ENCODE data around the gene CACNA2D1. TPM values are rescaled to one million over a fixed set of nuclear protein-coding genes. Genes with fewer than 3 reads are reported as not detected.

Gene CACNA2D1
- total RNA-seq, 2 donors from 2014 or later = 0.46 TPM; not detected in 1

DNA sequence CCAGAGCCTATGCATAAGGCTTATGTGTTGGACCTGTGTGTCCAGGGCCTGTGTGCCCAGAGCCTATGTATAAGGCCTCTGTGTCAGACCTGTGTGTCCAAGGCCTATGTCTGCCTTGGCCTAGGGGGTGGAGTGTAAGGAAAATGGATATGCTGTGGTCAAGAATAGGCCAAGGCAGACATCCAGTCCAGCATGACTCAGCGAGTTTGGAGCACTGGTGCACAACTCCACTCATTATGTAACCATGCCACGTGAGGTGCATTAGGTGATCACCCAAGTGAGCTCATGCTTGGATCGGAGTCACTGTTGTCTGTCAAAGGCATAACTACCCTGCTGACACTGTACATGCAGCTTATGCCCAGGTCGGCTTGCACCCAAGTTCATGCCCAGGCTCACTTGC, 238.9 kb downstream of the CACNA2D1 start:
- ATAC-seq (replicated peaks in 1 of 2) (no peak), DNase-seq (no peak)
- Mint-ChIP-seq H3K4me1 (ENCODE audit: low read depth) (no peaks in the 10 kb centered on the region), H3K27ac (no peak overlapping the region), H3K27me3 (ENCODE audit: low read depth) (no peaks in the 10 kb centered on the region), H3K4me3 (no peak overlapping the region), H3K9me3 (peaks cover 0 to 4% of the 10 kb centered on the region in 2 donors), H3K36me3 (ENCODE audit: insufficient read depth in 2 of 2) (no peaks in the 10 kb centered on the region)

DNA sequence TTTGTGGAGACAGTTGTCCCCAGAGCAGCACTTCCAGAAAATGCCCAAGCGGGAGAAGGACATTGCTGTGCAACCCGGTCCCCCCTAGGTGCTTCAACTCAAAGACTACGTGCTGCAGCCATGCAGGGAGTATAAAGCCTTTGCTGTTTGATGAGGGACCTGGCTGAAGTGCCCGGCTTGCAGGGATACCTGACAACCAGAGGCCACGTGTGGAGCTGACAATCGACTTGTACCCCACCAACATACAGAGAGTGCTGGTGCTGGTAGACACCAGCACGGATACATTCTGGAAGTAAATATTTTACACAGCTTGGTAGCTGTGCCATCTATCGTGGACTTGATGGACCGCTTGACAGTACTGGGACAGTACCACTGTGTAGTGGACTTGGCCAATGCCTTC, 240.6 kb downstream of the CACNA2D1 start:
- Mint-ChIP-seq H3K9me3 (peaks cover 0 to 4% of the 10 kb centered on the region in 2 donors), H3K27me3 (ENCODE audit: low read depth) (no peaks in the 10 kb centered on the region), H3K27ac (no peak overlapping the region), H3K4me3 (no peak overlapping the region), H3K4me1 (ENCODE audit: low read depth) (no peaks in the 10 kb centered on the region), H3K36me3 (ENCODE audit: insufficient read depth in 2 of 2) (no peaks in the 10 kb centered on the region)
- no peak for ATAC-seq (replicated peaks in 1 of 2)
- no peak for DNase-seq

DNA sequence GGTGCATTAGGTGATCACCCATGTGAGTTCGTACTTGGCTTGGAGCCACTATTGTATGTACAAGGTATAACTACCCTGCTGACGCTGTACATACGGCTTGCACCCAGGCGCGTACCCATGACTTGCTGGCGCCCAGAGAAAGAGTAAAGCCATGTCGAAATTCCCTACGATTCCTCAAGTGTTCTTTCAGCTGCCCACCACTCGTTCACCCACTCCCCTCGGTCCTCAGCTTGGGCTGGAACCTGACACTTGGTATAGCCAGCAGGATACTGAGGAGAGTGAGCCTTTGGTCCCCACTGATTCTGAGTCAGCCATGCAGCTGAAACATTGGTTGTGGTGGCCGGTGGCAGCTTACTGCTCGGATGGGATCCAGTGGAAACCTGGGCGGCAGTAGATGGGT, 241.5 kb downstream of the CACNA2D1 start:
- no peaks in the 10 kb centered on the region for H3K27me3 Mint-ChIP-seq (ENCODE audit: low read depth)
- no peak for DNase-seq
- H3K9me3 Mint-ChIP-seq = peaks cover 0 to 4% of the 10 kb centered on the region in 2 donors
- H3K4me1 Mint-ChIP-seq (ENCODE audit: low read depth) = no peaks in the 10 kb centered on the region
- no peak overlapping the region for H3K27ac Mint-ChIP-seq
- H3K4me3 Mint-ChIP-seq = no peak overlapping the region
- no peaks in the 10 kb centered on the region for H3K36me3 Mint-ChIP-seq (ENCODE audit: insufficient read depth in 2 of 2)
- no peak for ATAC-seq (replicated peaks in 1 of 2)

DNA sequence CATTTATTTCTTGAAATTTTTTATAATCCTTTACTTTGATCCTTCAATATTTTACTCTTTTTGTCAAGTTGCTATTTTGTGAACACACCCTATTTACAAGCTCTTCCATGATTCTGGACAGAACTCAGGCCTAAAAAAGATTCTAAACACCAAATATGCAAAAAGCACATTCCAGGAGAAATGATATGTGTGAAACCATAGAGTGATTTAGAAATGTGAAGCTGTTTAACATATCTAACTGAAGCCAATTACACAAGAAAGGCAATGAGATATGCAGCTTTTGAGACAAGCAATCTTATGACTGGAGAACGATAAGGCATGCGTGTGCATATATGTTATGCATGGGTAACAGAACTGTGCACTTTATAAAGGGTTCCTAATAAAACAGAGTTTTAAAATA, 243.0 kb downstream of the CACNA2D1 start:
- H3K4me3 Mint-ChIP-seq = no peak overlapping the region
- H3K27ac Mint-ChIP-seq = no peak overlapping the region
- peaks cover 4 to 8% of the 10 kb centered on the region in 2 donors for H3K9me3 Mint-ChIP-seq
- no peaks in the 10 kb centered on the region for H3K36me3 Mint-ChIP-seq (ENCODE audit: insufficient read depth in 2 of 2)
- H3K27me3 Mint-ChIP-seq (ENCODE audit: low read depth) = no peaks in the 10 kb centered on the region
- ATAC-seq (replicated peaks in 1 of 2) (no peak), DNase-seq (no peak)
- H3K4me1 Mint-ChIP-seq (ENCODE audit: low read depth) = no peaks in the 10 kb centered on the region

- ATAC-seq (replicated peaks in 1 of 2) (no peak), DNase-seq (no peak)
- Mint-ChIP-seq H3K4me1 (ENCODE audit: low read depth) (no peaks in the 10 kb centered on the region), H3K27ac (no peak overlapping the region), H3K9me3 (peaks cover 4% of the 10 kb centered on the region in 2 donors), H3K4me3 (no peak overlapping the region), H3K27me3 (ENCODE audit: low read depth) (no peaks in the 10 kb centered on the region), H3K36me3 (ENCODE audit: insufficient read depth in 2 of 2) (no peaks in the 10 kb centered on the region)
These were observed 249.4 kb downstream of the CACNA2D1 start for GRCh38 chr7:82194016-82194643.

- no peaks in the 10 kb centered on the region for H3K27me3 Mint-ChIP-seq (ENCODE audit: low read depth)
- ATAC-seq (replicated peaks in 1 of 2) = no peak
- H3K36me3 Mint-ChIP-seq (ENCODE audit: insufficient read depth in 2 of 2) = no peaks in the 10 kb centered on the region
- no peak overlapping the region for H3K4me3 Mint-ChIP-seq
- H3K9me3 Mint-ChIP-seq = peaks cover 0 to 2% of the 10 kb centered on the region in 2 donors
- no peak for DNase-seq
- no peaks in the 10 kb centered on the region for H3K4me1 Mint-ChIP-seq (ENCODE audit: low read depth)
- H3K27ac Mint-ChIP-seq = no peak overlapping the region
These were observed 254.9 kb downstream of the CACNA2D1 start for GRCh38 chr7:82188636-82189035.

DNA sequence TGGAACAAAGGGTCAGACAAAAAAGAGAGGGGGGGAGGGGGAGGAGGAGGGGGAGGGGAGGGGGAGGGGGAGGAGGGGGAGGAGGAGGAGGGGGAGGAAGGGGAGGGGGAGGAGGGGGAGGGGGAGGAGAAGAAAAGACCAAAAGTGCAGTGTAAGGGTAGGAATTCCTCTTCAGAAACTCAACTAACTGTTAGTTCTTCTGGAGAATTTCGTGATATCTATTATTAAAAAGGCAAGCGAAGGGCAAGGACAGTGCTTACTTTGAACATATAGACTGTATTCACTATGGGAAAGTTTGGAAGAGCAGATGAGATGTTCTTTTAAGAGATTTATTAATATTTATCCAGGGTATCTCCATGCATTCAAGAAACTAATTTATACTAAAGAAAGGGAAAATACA, 258.1 kb downstream of the CACNA2D1 start:
- H3K4me3 Mint-ChIP-seq = no peak overlapping the region
- H3K36me3 Mint-ChIP-seq (ENCODE audit: insufficient read depth in 2 of 2) = no peaks in the 10 kb centered on the region
- peaks cover 0 to 2% of the 10 kb centered on the region in 2 donors for H3K9me3 Mint-ChIP-seq
- H3K27ac Mint-ChIP-seq = no peak overlapping the region
- H3K27me3 Mint-ChIP-seq (ENCODE audit: low read depth) = no peaks in the 10 kb centered on the region
- H3K4me1 Mint-ChIP-seq (ENCODE audit: low read depth) = no peaks in the 10 kb centered on the region
- ATAC-seq (replicated peaks in 1 of 2) = no peak
- no peak for DNase-seq

GRCh38 chr7:82183634-82184033, 259.9 kb downstream of the CACNA2D1 start:
- Mint-ChIP-seq H3K27me3 (ENCODE audit: low read depth) (no peaks in the 10 kb centered on the region), H3K4me1 (ENCODE audit: low read depth) (no peaks in the 10 kb centered on the region), H3K4me3 (no peak overlapping the region), H3K36me3 (ENCODE audit: insufficient read depth in 2 of 2) (no peaks in the 10 kb centered on the region), H3K9me3 (peaks cover 0 to 2% of the 10 kb centered on the region in 2 donors), H3K27ac (no peak overlapping the region)
- ATAC-seq (replicated peaks in 1 of 2) (no peak), DNase-seq (no peak)

GRCh38 chr7:82179311-82179710, 264.3 kb downstream of the CACNA2D1 start:
- no peaks in the 10 kb centered on the region for H3K9me3 Mint-ChIP-seq
- no peak overlapping the region for H3K4me3 Mint-ChIP-seq
- no peaks in the 10 kb centered on the region for H3K27me3 Mint-ChIP-seq (ENCODE audit: low read depth)

DNA sequence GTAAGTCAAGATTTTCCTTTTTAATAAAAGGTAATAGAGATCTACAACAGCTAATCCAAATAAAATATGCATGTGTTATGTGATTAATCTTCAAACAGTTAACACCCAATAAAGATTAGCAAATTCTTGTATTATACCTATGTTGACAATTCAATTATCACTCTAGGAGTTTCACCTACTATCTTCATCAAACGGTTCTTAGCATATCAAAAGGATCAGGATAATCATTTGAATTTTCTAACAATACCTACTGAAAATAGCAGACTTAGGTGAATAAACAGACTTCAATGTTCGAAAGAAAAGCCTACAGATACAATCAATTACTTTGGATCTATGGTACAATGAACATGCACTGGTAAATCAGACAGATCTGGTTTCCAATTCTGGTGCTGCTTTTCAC, 268.3 kb downstream of the CACNA2D1 start:
- Mint-ChIP-seq H3K27me3 (ENCODE audit: low read depth) (no peaks in the 10 kb centered on the region), H3K4me1 (ENCODE audit: low read depth) (no peaks in the 10 kb centered on the region), H3K9me3 (peaks cover 0 to 4% of the 10 kb centered on the region in 2 donors), H3K4me3 (no peak overlapping the region), H3K36me3 (ENCODE audit: insufficient read depth in 2 of 2) (peaks cover 0 to 2% of the 10 kb centered on the region in 2 donors), H3K27ac (no peak overlapping the region)
- DNase-seq (no peak), ATAC-seq (replicated peaks in 1 of 2) (no peak)

More at GRCh38 chr7:82179311-82179710, 264.3 kb downstream of the CACNA2D1 start:
- no peak for DNase-seq
- Mint-ChIP-seq H3K27ac (no peak overlapping the region), H3K4me1 (ENCODE audit: low read depth) (no peaks in the 10 kb centered on the region), H3K36me3 (ENCODE audit: insufficient read depth in 2 of 2) (peaks cover 0 to 2% of the 10 kb centered on the region in 2 donors)
- ATAC-seq (replicated peaks in 1 of 2) = no peak

DNA sequence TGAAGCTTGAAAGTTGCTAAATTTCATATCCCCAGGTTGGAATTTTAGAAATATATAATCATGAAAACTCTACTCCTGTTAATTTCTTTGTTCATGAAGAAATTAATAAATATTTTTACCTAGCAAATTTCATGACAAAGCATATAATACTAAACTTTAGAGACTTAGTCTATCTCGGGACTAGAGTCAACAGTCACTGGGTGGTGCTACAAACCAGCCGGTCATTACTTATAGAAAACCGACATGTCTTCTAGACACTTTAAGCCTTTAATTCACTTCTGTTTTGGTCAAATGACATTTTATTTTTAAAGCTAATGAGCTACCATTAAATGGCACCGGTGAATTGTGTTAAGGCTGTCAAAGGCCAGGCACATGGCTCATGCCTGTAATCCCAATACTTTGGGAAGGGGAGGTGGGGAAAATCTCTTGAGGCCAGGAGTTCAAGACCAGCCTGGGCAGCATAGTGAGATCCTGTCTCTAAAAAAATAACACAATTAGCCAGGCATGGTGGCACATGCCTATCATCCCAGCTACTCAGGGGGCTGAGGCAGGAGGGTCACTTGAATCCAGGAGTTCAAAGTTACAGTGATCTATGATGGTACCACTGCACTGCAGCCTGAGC, 270.1 kb downstream of the CACNA2D1 start:
- no peak for DNase-seq
- no peaks in the 10 kb centered on the region for H3K4me1 Mint-ChIP-seq (ENCODE audit: low read depth)
- ATAC-seq (replicated peaks in 1 of 2) = no peak
- H3K27ac Mint-ChIP-seq = no peak overlapping the region
- H3K9me3 Mint-ChIP-seq = peaks cover 0 to 4% of the 10 kb centered on the region in 2 donors
- H3K36me3 Mint-ChIP-seq (ENCODE audit: insufficient read depth in 2 of 2) = peaks cover 0 to 2% of the 10 kb centered on the region in 2 donors
- H3K27me3 Mint-ChIP-seq (ENCODE audit: low read depth) = no peaks in the 10 kb centered on the region
- no peak overlapping the region for H3K4me3 Mint-ChIP-seq

GRCh38 chr7:82172881-82173280, 270.7 kb downstream of the CACNA2D1 start:
- Mint-ChIP-seq H3K36me3 (ENCODE audit: insufficient read depth in 2 of 2) (peaks cover 0 to 2% of the 10 kb centered on the region in 2 donors), H3K4me3 (no peak overlapping the region), H3K4me1 (ENCODE audit: low read depth) (no peaks in the 10 kb centered on the region), H3K27ac (no peak overlapping the region), H3K27me3 (ENCODE audit: low read depth) (no peaks in the 10 kb centered on the region), H3K9me3 (peaks cover 0 to 4% of the 10 kb centered on the region in 2 donors)
- no peak for ATAC-seq (replicated peaks in 1 of 2)
- no peak for DNase-seq

GRCh38 chr7:82172017-82172416, 271.6 kb downstream of the CACNA2D1 start:
- ATAC-seq (replicated peaks in 1 of 2) = no peak
- Mint-ChIP-seq H3K9me3 (peaks cover 0 to 4% of the 10 kb centered on the region in 2 donors), H3K4me3 (no peak overlapping the region), H3K27me3 (ENCODE audit: low read depth) (no peaks in the 10 kb centered on the region), H3K4me1 (ENCODE audit: low read depth) (no peaks in the 10 kb centered on the region), H3K36me3 (ENCODE audit: insufficient read depth in 2 of 2) (peaks cover 0 to 2% of the 10 kb centered on the region in 2 donors), H3K27ac (no peak overlapping the region)
- no peak for DNase-seq
